GM19463 (cell line): ENCODE measurements around the gene NUDT15.
"Not testable (repeated sequence)": the region's sequence is repeated elsewhere in the genome, so short reads cannot be mapped to it uniquely, and the experiment has no call there.

Experiments
- ATAC-seq: cut with Tn5 transposase; IDR thresholded peaks from one replicate; pipeline ENCODE4 v1.9.1; 2021; ENCODE audit warnings: mild to moderate bottlenecking, moderate library complexity; ENCODE audit not compliant: unreplicated experiment

NUDT15 gene

DNA sequence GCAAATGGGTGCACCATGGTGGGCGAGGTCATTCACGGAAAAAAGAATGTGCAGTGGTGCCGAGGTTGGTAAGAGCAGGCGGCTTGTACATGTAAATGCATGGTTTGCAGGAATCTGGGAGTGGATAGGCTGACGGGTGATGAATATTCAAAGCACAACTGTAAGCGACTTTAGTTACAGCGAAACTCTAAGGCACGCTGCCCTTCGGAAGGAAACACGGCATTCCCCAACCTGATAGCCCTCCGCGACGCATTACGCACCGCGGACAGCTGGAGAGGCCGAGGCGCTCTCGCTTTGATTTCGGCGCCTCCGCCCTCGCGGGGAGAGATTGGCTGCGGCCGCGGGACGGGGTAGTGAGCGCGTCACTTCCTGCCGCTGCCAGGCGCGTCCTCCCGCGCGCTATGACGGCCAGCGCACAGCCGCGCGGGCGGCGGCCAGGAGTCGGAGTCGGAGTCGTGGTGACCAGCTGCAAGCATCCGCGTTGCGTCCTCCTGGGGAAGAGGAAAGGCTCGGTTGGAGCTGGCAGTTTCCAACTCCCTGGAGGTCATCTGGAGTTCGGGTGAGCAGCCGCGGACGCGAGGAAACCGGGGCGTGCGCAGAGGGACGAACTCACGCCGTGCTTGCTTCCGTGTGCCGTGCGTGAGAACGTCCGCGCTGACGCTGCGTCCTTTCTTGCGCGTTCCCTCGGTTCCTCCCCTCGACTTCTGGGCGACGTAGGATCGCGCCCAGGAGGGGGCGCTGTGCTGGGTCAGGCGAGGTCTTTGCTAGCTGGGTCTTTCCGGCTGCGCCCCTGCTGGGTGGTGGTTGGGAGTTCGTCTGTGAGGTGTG lies at the start of gene NUDT15:
Gene NUDT15, plus strand, starts transcription at position 381 of the 828 bp plus-strand sequence. Its CDS starts 21 bp downstream, at position 402.
- ATAC-seq, result peak; percentile 88

DNA sequence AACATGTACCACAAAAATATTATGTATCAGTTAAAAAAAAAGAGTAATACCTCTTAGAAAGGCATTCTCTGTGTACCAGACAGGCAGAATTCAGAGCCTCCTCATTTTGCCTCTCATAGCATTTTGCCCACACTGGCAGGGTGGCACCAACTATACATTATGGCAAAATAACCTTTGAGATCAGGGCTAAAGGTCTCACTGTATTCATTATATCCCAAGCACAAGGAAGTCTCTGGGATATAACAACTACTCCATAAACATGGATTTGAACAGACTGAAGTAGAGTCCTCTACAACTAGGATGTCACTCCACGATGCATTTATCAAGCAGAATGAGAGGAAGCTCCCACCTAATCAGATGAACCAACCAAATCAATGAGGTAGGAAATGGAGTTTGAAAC lies 47.1 kb upstream of the NUDT15 start:
- no peak for ATAC-seq

DNA sequence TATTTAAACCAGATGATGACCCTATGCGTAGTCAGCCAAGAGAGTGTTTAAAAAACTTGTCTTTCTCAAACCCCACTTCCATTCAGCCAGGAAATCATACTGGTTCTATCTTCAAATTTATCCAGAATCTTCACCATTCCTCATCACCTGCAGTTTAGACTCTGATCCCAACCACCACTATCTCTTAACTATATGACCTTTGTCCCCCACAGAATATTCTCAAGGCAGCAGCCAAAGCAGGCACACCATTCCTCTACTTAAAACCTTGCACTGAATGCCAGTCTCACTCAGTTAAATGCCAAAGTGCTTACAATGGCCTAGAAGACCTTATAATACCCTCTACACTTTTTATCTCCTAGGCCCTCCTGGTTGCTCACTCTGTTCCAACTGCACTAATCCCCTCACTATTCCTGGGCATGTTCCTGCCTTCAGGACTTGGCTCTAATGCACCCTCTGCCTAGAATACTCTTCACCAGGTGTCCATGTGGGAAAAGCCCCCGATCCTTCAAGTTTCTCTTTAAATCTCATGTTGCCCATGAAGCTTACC lies 46.5 kb upstream of the NUDT15 start:
- no peak for ATAC-seq

DNA sequence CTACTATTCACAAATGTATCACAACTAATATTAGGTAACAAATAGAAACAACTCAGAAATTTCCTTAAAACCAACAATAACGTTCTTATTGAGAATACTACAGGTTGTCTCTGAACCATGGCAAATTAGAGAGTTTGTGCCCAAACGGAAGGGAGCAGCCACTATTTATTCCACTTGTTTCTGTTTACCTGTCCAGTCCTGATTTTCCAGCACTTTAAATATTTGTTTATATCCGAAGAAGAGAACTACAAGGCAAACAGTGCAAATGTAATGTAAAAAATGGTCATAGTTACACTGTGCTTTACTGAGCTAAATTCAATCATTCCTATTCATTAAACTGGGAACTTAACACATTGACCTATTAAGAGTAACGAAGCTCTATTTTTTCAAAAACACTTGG lies 45.7 kb upstream of the NUDT15 start:
- ATAC-seq, result no peak

DNA sequence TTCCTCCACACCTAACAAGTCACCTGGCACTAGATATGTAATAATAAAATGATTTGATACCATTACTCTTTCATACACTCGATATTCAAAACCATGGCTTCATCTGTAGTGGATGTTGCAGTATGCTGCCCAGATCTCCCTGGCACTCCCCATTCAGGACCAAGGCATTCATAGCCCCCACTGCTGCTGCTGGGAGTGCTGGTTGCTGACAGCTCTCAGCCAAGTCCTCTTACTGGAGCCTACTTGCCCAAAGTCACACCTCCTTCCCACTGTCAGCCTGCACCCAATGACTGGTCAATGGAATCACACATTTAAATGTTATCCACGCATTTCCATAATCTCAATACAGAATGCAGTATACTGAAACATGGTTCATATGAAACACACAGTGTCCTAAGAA lies 40.1 kb upstream of the NUDT15 start:
- no peak for ATAC-seq

DNA sequence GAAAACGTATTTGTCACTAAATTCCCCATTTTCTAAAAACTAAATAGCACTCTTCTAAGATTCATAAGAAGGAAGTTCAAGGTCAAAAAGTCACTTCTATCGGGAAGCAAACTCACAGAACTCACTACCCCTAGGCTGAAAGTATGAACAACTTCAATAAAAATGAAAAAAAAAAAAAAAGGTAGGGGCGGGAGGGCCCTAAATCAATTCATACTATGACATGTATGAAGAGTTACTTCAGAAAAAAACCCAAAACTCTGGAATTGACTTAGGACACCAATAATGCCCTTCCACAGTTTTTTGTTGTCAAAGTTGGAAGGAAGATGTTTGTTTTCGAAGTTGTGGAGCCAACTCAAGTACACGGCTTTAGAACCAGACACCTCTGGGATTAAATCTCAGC lies 37.6 kb upstream of the NUDT15 start:
- ATAC-seq, result no peak

DNA sequence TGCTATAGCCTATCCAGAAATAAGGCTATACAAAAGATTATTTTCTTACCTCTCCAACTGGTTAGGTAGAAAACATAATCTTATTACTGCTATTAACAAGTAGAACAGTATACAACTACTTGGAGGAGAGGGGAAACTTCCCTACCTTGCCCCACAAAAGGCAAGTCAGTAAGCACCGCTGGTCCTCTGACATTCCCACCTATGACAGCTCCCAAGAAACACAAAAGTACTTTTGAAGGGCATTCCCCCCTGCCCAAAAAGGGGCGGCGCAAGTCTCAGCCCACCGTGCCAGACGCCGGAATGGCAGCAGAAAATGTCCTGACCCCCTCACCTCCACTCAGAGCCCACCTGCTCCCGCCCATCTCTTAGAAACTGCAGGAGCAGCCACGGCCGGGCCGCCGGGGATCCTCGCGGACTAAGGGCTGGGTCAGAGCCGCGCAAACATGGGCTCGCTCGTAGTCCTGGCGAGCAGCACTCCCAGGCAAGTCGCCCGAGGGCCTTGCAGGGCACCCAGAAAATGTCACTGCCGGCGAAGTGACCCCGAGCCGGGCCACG lies 36.9 kb upstream of the NUDT15 start:
- peak; percentile 26 for ATAC-seq

DNA sequence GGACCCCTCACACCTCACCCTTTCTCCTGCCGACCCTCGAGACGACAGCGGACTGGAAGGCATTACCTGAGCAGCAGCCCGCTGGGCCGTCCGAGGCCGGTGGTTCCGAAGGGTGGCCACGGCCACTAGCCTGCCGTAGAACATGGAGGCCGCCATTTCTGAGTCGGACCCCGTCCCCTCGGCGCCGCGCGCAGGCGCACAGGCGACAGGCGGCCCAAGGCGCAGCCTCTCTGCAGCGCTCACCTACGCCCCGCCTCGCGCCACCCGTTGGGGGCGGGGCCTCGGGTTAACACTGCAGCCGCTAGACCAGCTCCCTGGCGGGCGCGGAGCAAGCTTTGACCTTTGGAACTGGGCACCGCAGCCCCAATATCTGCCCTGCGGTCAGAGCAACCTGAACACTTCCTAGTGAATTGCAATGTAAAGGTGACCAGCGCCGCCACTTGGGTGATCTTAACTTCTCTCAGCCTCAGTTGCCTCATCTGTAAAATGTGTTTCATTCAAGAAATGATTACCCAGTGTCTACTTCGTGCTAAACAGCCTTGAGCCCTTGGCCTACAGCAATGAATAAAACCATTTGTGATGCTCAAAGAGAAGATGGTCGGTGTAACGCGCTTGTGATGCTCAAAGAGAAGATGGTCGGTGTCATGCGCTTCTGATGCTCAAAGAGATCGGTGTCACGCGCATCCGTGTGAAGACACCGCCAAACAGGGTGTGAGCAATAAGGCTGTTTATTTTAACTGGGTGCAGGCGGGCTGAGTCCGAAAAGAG lies 36.2 kb upstream of the NUDT15 start, which contains the start of gene SUCLA2:
Gene SUCLA2, minus strand, starts transcription at position 160 of the 768 bp plus-strand sequence. Its CDS starts 4 bp downstream, at position 156.
- ATAC-seq, result peak; percentile 99

DNA sequence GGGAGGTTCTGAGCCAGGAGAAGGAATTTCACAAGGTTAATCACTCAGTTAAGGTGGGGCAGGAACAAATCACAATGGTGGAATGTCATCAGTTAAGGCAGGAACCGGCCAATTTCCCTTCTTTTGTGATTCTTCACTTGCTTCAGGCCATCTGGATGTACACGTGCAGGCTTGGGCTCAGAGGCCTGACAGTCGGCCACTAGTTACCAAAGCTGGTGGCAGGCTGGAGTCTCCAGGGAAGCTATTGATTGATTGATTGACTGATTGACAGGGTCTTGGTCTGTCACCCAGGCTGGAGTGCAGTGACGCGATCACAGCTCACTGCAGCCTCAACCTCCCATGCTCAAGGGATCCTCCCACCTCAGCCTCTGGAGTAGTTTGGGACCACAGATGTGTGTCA lies 35.5 kb upstream of the NUDT15 start:
- not testable (repeated sequence) for ATAC-seq

DNA sequence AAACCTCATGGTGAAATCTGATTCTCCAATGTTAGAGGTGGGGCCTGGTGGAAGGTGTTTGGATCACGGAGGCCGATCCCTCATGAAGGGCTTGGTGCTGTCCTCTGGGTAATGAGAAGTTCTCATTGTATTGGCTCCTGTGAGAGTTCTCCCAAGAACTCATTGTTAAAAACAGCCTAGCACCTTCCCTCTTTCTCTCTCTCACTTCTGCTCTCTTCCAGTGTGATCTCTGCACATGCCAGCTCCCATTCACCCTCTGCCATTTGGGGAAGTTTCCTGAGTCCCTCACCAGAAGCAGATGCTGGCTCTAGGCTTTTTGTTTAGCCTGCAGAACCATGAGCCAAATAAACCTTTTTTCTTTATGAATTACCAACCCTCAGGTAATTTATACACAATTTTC lies 33.3 kb upstream of the NUDT15 start:
- no peak for ATAC-seq

DNA sequence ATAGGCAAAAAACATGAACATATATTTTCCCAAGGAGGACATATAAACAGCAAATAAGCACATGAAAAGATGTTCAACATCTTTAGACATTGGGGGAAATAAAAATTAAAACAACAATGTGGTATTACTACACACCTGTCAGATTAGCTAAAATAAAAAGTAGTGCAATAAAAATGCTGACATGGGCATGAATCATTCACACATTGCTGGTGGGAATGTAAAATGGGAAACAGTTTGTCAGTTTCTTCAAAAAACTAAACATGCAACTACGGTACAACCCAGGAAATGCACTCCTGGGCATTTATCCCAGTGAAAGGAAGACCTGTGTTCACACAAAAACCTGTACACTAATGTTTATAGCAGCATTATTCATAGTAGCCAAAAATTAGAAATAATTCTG lies 31.1 kb upstream of the NUDT15 start:
- no peak for ATAC-seq

DNA sequence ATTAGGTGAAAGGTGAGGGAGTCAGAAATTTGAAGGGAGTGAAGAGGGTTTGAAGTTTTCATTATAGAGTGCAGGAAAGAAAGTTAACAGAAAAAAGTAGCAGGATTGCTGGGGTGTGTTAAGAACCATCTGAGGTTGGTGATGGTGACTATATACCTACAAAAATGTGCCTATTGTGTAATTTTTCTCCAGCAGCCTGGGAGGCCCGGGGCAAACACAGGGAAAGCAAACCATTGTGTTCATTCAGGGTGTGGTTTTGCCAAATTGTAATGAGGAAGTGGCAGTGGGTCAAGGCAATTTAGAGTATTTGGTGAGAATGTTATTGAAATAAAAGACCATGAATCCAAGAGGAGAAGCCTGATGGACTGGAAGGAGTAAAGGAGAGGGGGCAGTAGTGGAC lies 28.2 kb upstream of the NUDT15 start:
- no peak for ATAC-seq

DNA sequence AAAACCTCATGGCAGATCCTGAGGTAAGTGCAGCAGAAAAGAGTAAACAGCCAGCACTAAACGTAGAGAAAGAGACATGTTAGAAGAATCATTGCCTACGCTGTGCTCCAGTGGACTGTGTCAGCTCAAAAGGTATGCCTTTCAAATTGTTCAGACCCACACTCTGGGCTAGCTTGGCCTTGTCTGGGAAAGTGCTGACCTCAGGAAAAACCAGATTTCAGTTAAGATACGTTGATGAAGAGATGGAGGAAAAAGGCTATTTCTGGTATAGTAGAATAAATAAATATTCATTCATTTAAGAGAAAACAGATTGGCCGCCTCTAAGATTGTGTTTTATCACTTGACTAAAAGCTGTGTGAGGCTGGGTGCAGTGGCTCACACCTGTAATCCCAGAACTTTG lies 26.8 kb upstream of the NUDT15 start:
- ATAC-seq, result no peak

DNA sequence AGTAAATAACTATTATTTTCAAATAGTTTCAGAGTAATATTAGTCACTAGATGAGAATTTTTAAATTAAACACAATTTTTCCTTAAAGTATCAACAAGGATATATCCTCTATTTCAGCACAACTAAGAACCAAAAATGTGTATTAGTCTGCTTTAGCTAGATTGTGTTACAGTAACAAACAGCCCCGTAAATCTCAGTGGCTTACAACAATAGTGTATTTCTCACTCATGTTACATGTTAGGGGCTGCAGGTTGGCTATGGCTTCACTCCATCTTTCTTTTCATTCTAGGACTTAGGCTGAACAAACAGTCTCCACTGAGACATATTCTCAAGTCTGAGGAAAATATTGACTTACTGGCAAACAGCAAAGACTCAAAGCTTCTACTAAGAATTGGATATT lies 24.9 kb upstream of the NUDT15 start:
- ATAC-seq, result no peak

DNA sequence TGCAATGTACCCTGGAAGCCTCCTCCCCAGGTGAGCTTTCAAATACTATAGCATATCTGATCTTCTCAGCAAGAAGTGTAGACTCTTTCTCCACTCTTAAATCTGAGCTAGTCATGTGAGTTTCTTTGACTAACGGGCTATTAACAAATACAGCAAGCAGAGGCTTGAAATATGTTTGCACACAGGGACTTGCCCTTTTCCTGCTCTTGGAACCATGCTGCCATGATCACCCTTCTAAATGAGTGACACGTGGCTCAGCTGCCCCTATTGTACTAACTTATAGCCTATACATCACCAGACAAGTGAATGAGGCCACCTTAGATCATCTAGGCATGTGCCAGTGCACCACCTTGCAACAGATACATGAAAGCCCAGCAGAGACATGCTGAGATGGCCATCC lies 23.2 kb upstream of the NUDT15 start:
- no peak for ATAC-seq

DNA sequence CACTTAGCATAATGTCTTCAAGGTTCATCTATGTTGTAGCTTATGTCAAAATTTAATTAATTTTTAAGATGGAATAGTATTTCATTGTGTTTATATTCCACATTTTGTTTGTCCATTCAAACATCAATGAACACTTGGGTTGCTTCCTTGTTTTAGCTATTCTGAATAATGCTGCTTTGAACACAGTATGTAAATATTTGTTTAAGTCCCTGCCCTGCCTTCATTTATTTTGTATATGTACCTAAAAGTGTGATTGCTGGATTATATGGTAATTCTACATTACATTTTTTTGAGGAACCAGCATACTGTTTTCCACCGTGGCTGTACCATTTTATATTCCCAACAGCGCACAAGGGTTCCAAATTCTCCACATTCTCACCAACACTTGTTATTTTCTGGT lies 18.9 kb upstream of the NUDT15 start:
- no peak for ATAC-seq

DNA sequence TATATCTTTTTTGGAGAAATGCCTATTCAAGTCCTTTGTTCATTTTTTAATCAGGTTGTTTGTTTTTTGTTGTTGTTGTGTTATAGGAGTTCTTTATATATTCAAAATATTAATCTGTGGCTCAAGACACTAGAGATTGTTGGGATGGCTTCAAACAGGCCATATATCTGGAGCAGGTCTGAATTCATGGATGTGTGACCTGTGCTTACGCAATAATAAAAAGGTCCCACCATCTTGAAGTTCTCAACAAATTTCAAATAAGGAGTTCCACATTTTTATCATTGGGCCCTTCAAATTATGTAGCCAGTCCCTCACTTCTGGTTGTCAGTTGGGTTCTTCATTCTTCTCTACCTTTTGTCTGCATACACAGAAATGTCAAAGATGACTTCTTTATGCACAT lies 17.7 kb upstream of the NUDT15 start:
- no peak for ATAC-seq

DNA sequence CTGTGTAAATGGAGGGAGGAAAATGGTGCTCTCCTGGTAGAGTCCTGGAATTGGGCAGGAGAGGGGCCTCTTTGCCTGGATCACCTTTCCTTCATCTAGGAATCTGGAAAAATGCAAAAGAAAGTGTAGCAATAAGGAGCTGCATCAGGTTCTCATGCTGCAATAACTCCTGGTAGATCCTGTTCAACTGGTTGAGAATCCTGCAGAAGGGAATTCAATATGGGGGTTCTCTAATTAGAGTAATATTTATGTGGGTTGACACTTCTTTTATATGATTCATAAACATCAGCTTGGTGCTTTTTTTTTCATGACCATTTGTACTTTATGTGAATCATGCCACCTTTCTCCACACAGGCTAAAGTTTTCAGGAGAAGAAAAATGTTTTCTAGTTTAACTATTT lies 9.5 kb upstream of the NUDT15 start:
- ATAC-seq, result no peak

DNA sequence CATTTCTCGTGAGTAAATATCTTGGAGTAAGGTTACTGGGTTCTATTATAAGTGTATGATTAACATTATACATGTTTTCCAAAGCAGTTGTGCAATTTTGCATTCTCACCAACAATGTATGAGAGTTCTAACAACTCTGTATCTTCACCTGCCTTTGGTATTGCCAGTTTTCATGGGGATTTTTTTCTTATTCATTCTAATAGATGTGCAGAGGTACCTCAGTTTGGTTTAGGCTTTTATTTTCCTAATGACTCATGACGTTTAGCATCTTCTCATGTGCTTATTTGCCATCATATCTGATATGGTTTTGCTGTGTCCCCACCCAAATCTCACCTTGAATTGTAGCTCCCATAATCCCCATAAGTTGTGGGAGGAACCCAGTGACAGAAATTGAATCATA lies 7.7 kb upstream of the NUDT15 start:
- ATAC-seq, result no peak

DNA sequence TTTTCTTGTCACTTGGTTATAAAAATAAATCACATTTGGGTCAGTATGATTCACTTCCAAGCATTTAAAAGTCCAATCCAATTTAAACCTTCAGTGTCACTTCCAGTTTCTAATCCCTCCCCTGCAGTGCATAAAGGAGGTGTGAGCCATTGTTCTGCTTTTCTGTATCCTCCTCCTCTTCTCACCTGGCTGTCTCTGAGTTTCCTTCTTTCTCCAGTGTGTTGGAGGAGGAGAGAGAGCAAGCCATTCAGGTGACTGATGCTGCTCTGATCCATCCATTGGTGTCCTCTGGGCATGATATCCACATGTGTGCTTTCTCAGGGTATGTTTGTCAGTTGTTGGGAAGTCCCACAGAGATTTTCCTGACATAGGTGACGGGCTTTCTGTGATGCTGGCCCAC lies 1.2 kb downstream of the NUDT15 start:
- ATAC-seq, result no peak

DNA sequence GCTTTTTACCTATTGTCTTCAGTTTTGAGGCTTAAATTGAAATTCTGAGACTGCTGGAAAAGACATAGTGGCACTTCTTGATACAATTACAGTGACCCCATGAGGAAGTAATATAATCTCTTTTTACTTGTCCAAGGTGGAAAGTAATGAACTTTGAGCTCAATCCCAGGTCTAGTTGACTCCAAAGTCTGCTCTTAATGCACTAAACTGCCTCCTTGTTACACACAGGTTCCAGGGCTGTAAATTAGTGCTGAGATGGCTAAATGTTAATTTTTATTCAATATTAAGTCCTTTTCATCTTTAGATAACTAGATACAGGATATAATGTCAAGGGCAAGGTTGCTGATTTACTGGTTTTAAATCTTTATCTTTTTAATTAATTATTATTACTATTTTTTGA lies 2.5 kb downstream of the NUDT15 start:
- ATAC-seq, result no peak

DNA sequence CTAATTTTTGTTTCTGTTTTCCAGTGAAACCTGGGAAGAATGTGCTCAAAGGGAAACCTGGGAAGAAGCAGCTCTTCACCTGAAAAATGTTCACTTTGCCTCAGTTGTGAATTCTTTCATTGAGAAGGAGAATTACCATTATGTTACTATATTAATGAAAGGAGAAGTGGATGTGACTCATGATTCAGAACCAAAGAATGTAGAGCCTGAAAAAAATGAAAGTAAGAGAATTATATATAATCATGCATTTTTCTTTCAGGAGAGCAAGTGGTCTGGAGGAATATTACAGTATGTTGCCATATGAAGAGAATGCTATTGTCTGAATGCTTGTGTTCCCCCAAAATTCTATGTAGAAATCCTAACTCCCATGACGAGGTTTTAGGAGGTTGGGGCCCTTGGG lies 3.4 kb downstream of the NUDT15 start:
- no peak for ATAC-seq
